GM19099 (cell line): ENCODE results near the gene ZDHHC24.
A peak's percentile ranks its signal among the peaks of the same experiment; 100 is the strongest.

Experiments
- POLR2A ChIP-seq: IDR thresholded peaks from 3 replicates; pipeline ENCODE4 v1.6.1; 2011; ENCODE audit warnings: low read depth; ENCODE audit not compliant: insufficient read length; ENCODE audit errors: extremely low read depth

ZDHHC24 gene

GRCh38 chr11:66492161-66492865, 53.5 kb downstream of the ZDHHC24 start:
- TF ChIP-seq POLR2A, result no peak

GRCh38 chr11:66491315-66491935, 54.4 kb downstream of the ZDHHC24 start:
- TF ChIP-seq POLR2A, result no peak

GRCh38 chr11:66489636-66490035, 56.2 kb downstream of the ZDHHC24 start:
- TF ChIP-seq POLR2A, result no peak

GRCh38 chr11:66488957-66489356, 56.9 kb downstream of the ZDHHC24 start:
- TF ChIP-seq POLR2A, result no peak

GRCh38 chr11:66484806-66485380, 61.0 kb downstream of the ZDHHC24 start:
- no peak for TF ChIP-seq POLR2A

GRCh38 chr11:66480117-66480938, 65.5 kb downstream of the ZDHHC24 start, which contains the start of gene DPP3:
Gene DPP3, plus strand, starts transcription at chr11:66480434. Its CDS starts 1,767 bp downstream, at chr11:66482201.
- peak; percentile 94 for TF ChIP-seq POLR2A

- no peak for TF ChIP-seq POLR2A
Observed at GRCh38 chr11:66479394-66480116, 66.3 kb downstream of the ZDHHC24 start.

GRCh38 chr11:66478729-66479393, 67.0 kb downstream of the ZDHHC24 start:
- TF ChIP-seq POLR2A, result no peak

GRCh38 chr11:66477263-66478201, 68.3 kb downstream of the ZDHHC24 start:
- no peak for TF ChIP-seq POLR2A

- no peak for TF ChIP-seq POLR2A
Observed at GRCh38 chr11:66476841-66477251, 69.0 kb downstream of the ZDHHC24 start.

GRCh38 chr11:66476173-66476840, 69.5 kb downstream of the ZDHHC24 start:
- no peak for TF ChIP-seq POLR2A

- TF ChIP-seq POLR2A, result no peak
Observed at GRCh38 chr11:66475349-66476172, 70.3 kb downstream of the ZDHHC24 start.
